WTC11 (cell line): ENCODE results near the gene DMRTA2. TPM values are rescaled to one million over a fixed set of nuclear protein-coding genes. Genes with fewer than 3 reads are reported as not detected.
A peak's percentile ranks its signal among the peaks of the same experiment; 100 is the strongest.

ENCODE experiments used
- ATAC-seq: fragments of 200-7000 bp; cut with Tn5 transposase; 2 replicates; pipeline ENCODE4 v1.10.0; 2021; ENCODE audit warnings: mild to moderate bottlenecking, moderate library complexity
- CTCF ChIA-PET: fragments of 300-600 bp; sonication (Branson Sonifier 250); formaldehyde crosslinking; loops from one replicate; lab custom pipeline; 2021; ENCODE audit warnings: antibody characterized with exemption; lab: Charles Lee
- POLR2A ChIA-PET: fragments of 350-600 bp; sonication (Branson Sonifier 250); formaldehyde crosslinking; loops from one replicate; lab custom pipeline; 2021; ENCODE audit warnings: antibody characterized with exemption; lab: Charles Lee
- DNase-seq: peaks from one replicate; pipeline ENCODE4 v3.0.0; 2021; ENCODE audit warnings: low spot score
- H3K27ac Mint-ChIP-seq: 2 replicates; pipeline ENCODE4 v1.8.0; 2021; ENCODE audit warnings: mixed read lengths
- H3K27me3 Mint-ChIP-seq: 2 replicates; pipeline ENCODE4 v1.8.0; 2021; ENCODE audit warnings: low read depth, mild to moderate bottlenecking, moderate library complexity, mixed read lengths
- H3K36me3 Mint-ChIP-seq: 2 replicates; pipeline ENCODE4 v1.8.0; 2021; ENCODE audit warnings: mixed read lengths
- H3K4me1 Mint-ChIP-seq: 2 replicates; pipeline ENCODE4 v1.8.0; 2022; ENCODE audit warnings: mixed read lengths
- H3K4me3 Mint-ChIP-seq: 2 replicates; pipeline ENCODE4 v1.8.0; 2021; ENCODE audit warnings: mild to moderate bottlenecking, moderate library complexity, mixed read lengths
- H3K9me3 Mint-ChIP-seq: 2 replicates; pipeline ENCODE4 v1.8.0; 2021; ENCODE audit warnings: mixed read lengths
- AFF4 ChIP-seq: sonication (generic); formaldehyde crosslinking; IDR thresholded peaks from 2 replicates; pipeline ENCODE4 v1.8.1; 2023; ENCODE audit warnings: mild to moderate bottlenecking, missing genetic modification reagents, borderline replicate concordance
- ARID4B ChIP-seq: sonication (generic); formaldehyde crosslinking; IDR thresholded peaks from 2 replicates; pipeline ENCODE4 v1.8.0; 2023; ENCODE audit warnings: missing genetic modification reagents, mild to moderate bottlenecking, borderline replicate concordance
- CTCF ChIP-seq: fragments of 200-600 bp; IDR thresholded peaks from 2 replicates; pipeline ENCODE4 v1.8.0; 2022; ENCODE audit warnings: antibody characterized with exemption
- E2F1 ChIP-seq: sonication (generic); formaldehyde crosslinking; IDR thresholded peaks from 2 replicates; pipeline ENCODE4 v1.8.0; 2022; ENCODE audit warnings: mild to moderate bottlenecking, missing genetic modification reagents
- ERG ChIP-seq: fragments of 250-450 bp; sonication (Bioruptor Pico); IDR thresholded peaks from 2 replicates; pipeline ENCODE4 v1.8.0; 2021; ENCODE audit warnings: mild to moderate bottlenecking
- GTF2I ChIP-seq: fragments of 250-450 bp; sonication (Bioruptor Pico); conservative IDR thresholded peaks from 2 replicates; pipeline ENCODE4 v1.4.0; 2021; ENCODE audit warnings: mild to moderate bottlenecking
- HMGA2 ChIP-seq: fragments of 250-450 bp; sonication (Bioruptor Pico); IDR thresholded peaks from 2 replicates; pipeline ENCODE4 v1.4.0; 2021; ENCODE audit warnings: mild to moderate bottlenecking, moderate library complexity
- JAZF1 ChIP-seq: fragments of 250-450 bp; sonication (Bioruptor Pico); IDR thresholded peaks from 2 replicates; pipeline ENCODE4 v1.9.0; 2021; ENCODE audit warnings: moderate library complexity, mild to moderate bottlenecking, inconsistent platforms
- MXD4 ChIP-seq: fragments of 250-450 bp; sonication (Bioruptor Pico); IDR thresholded peaks from 2 replicates; pipeline ENCODE4 v1.8.0; 2021; ENCODE audit warnings: mild to moderate bottlenecking, moderate library complexity, borderline replicate concordance
- NFATC4 ChIP-seq: fragments of 250-450 bp; sonication (Bioruptor Pico); IDR thresholded peaks from 2 replicates; pipeline ENCODE4 v1.9.0; 2021; ENCODE audit warnings: mild to moderate bottlenecking
- NFYB ChIP-seq: sonication (generic); formaldehyde crosslinking; conservative IDR thresholded peaks from 2 replicates; pipeline ENCODE4 v1.8.0; 2022; ENCODE audit warnings: low read depth, missing genetic modification reagents
- NR2C2 ChIP-seq: sonication (generic); formaldehyde crosslinking; IDR thresholded peaks from 2 replicates; pipeline ENCODE4 v1.8.0; 2022; ENCODE audit warnings: mild to moderate bottlenecking, missing genetic modification reagents
- RELA ChIP-seq: sonication (generic); formaldehyde crosslinking; IDR thresholded peaks from 2 replicates; pipeline ENCODE4 v1.8.1; 2022; ENCODE audit warnings: missing genetic modification reagents, mild to moderate bottlenecking, borderline replicate concordance
- SP1 ChIP-seq: sonication (generic); formaldehyde crosslinking; conservative IDR thresholded peaks from 2 replicates; pipeline ENCODE4 v1.8.1; 2022; ENCODE audit warnings: missing genetic modification reagents
- TCF7 ChIP-seq: sonication (generic); formaldehyde crosslinking; IDR thresholded peaks from 2 replicates; pipeline ENCODE4 v1.8.0; 2022; ENCODE audit warnings: mild to moderate bottlenecking, low read depth, missing genetic modification reagents, moderate library complexity
- ZNF121 ChIP-seq: sonication (generic); formaldehyde crosslinking; IDR thresholded peaks from 2 replicates; pipeline ENCODE4 v1.8.0; 2023; ENCODE audit warnings: missing genetic modification reagents
- ZNF532 ChIP-seq: fragments of 250-450 bp; sonication (Bioruptor Pico); IDR thresholded peaks from 2 replicates; pipeline ENCODE4 v1.9.0; 2021; ENCODE audit warnings: mild to moderate bottlenecking, borderline replicate concordance
- total RNA-seq: library from RNA; stranded (reverse); gene quantifications from 3 replicates; pipeline ENCODE4 v1.2.3, GENCODE V29; 2021

The DMRTA2 gene
- total RNA-seq, 1 experiment from 2014 or later: not detected

- Mint-ChIP-seq H3K4me3 (no peak overlapping the region), H3K9me3 (peaks cover 28% of the 10 kb centered on the region), H3K27ac (no peak overlapping the region), H3K4me1 (0 out of 2 replicates have a peak, but pooled peaks cover 4% of the 10 kb centered on the region), H3K36me3 (peaks cover 8% of the 10 kb centered on the region), H3K27me3 (peaks cover 22% of the 10 kb centered on the region)
- peak; percentile 11; the same call in 1 of the 2 replicates for ATAC-seq
- no peak for DNase-seq
- ChIA-PET CTCF (interaction anchor here (1.1 kb wide), 1 partner anchor 43 kb away, joined by 3 read pairs; no protein-coding TSS in a partner anchor), POLR2A (no interaction called here)
- TF ChIP-seq NFATC4 (CRISPR knock-in tag) (no peak), RELA (CRISPR knock-in tag) (no peak), GTF2I (CRISPR knock-in tag) (no peak), ERG (CRISPR knock-in tag) (no peak), TCF7 (no peak), HMGA2 (CRISPR knock-in tag) (no peak), JAZF1 (no peak), MXD4 (CRISPR knock-in tag) (no peak), ARID4B (CRISPR knock-in tag) (no peak), ZNF532 (no peak), E2F1 (CRISPR knock-in tag) (no peak), NFYB (CRISPR knock-in tag) (no peak), SP1 (CRISPR knock-in tag) (no peak), ZNF121 (CRISPR knock-in tag) (no peak), NR2C2 (CRISPR knock-in tag) (no peak), AFF4 (CRISPR knock-in tag) (no peak), CTCF (no peak)
Observed at GRCh38 chr1:50371749-50372148, 51.5 kb downstream of the DMRTA2 start.
